Loucy (cell line): ENCODE results near the gene CECR2.

Experiments
- H2AFZ ChIP-seq: fragments of 200-600 bp; sonication (generic); 2 replicates; pipeline ENCODE4 v1.6.0; 2016; ENCODE audit warnings: antibody characterized with exemption, mild to moderate bottlenecking, low read length, moderate library complexity
- H3F3A ChIP-seq: fragments of 200-600 bp; 2 replicates; pipeline ENCODE4 v1.6.0; 2016; ENCODE audit warnings: antibody characterized with exemption, low read depth, mild to moderate bottlenecking
- H3K27me3 ChIP-seq: fragments of 200-600 bp; sonication (generic); 2 replicates; pipeline ENCODE4 v1.6.1; 2014; ENCODE audit warnings: low read length, mild to moderate bottlenecking; ENCODE audit not compliant: insufficient read depth, poor library complexity, severe bottlenecking
- H3K36me3 ChIP-seq: fragments of 200-600 bp; sonication (generic); 2 replicates; pipeline ENCODE4 v1.6.1; 2016; ENCODE audit warnings: low read length; ENCODE audit not compliant: insufficient read depth
- H3K4me1 ChIP-seq: fragments of 200-600 bp; sonication (generic); 2 replicates; pipeline ENCODE4 v1.5.1; 2014; ENCODE audit warnings: low read length, mild to moderate bottlenecking; ENCODE audit not compliant: insufficient read depth, poor library complexity, severe bottlenecking
- H3K4me2 ChIP-seq: fragments of 200-600 bp; sonication (generic); 2 replicates; pipeline ENCODE4 v1.6.0; 2014; ENCODE audit warnings: antibody characterized with exemption, low read length, low read depth, mild to moderate bottlenecking; ENCODE audit not compliant: poor library complexity, severe bottlenecking
- H3K4me3 ChIP-seq: fragments of 200-600 bp; sonication (generic); 2 replicates; pipeline ENCODE4 v1.5.1; 2014; ENCODE audit warnings: low read length, mild to moderate bottlenecking, mixed read lengths; ENCODE audit not compliant: poor library complexity, severe bottlenecking
- H3K79me2 ChIP-seq: fragments of 200-600 bp; sonication (generic); 2 replicates; pipeline ENCODE4 v1.6.1; 2014; ENCODE audit warnings: low read length; ENCODE audit not compliant: insufficient read depth
- H3K9ac ChIP-seq: fragments of 200-600 bp; sonication (generic); 2 replicates; pipeline ENCODE4 v1.6.0; 2014; ENCODE audit warnings: mild to moderate bottlenecking, low read depth, low read length, moderate library complexity; ENCODE audit not compliant: poor library complexity, severe bottlenecking
- H3K9me2 ChIP-seq: fragments of 200-600 bp; sonication (generic); replicated peaks from 2 replicates; pipeline ENCODE4 v1.6.1; 2016; ENCODE audit warnings: low read depth, low read length, mixed read lengths
- H3K9me3 ChIP-seq: fragments of 200-600 bp; sonication (generic); 2 replicates; pipeline ENCODE4 v1.6.1; 2014; ENCODE audit warnings: mild to moderate bottlenecking, antibody characterized with exemption, low read length, low read depth; ENCODE audit not compliant: insufficient read depth
- H4K20me1 ChIP-seq: fragments of 200-600 bp; sonication (generic); 2 replicates; pipeline ENCODE4 v1.6.0; 2014; ENCODE audit warnings: antibody characterized with exemption, low read length, mild to moderate bottlenecking; ENCODE audit not compliant: insufficient read depth, poor library complexity, severe bottlenecking
- EZH2phosphoT487 ChIP-seq: fragments of 200-600 bp; IDR thresholded peaks from 2 replicates; pipeline ENCODE4 v1.6.1; 2018; ENCODE audit warnings: antibody characterized with exemption, mild to moderate bottlenecking, moderate library complexity, borderline replicate concordance
- TF ChIP-seq, protein P1 (sequence below): fragments of 200-600 bp; sonication (generic); conservative IDR thresholded peaks from 2 replicates; pipeline ENCODE4 v1.5.1; 2014; ENCODE audit warnings: mild to moderate bottlenecking, antibody characterized with exemption, low read length

The CECR2 gene

DNA sequence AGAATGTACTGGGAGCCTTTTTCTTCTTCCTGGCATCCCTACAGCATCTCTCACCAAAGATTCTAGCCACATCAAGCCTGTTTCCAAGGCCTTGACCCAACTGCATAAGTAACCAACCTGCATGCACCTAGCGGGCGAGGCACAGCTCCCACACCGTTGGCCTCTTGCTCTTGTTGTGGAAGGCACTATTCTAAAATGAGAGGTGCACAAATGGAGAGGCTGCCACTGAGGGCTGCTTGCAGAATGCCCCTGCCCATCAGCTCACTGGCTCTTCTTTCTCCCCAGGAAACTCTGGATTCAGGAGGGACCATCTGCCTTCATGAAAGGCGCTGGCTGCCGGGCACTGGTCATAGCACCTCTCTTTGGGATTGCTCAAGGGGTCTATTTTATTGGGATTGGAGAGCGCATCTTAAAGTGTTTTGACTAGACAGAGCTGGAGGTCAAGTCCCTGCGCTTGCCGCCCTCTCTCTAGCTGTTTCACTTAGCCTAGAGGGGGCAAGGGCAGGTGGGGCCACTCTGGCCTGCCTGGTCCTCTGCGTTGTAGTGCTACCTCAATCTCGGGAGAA, 220.6 kb downstream of the CECR2 start:
- Histone ChIP-seq H3K4me3 (no peak overlapping the region), H3K4me2 (no peak overlapping the region), H3K9me2 (no peaks in the 10 kb centered on the region), H4K20me1 (no peaks in the 10 kb centered on the region), H2AFZ (no peak overlapping the region), H3K9me3 (no peaks in the 10 kb centered on the region), H3F3A (no peaks in the 10 kb centered on the region), H3K9ac (no peak overlapping the region), H3K4me1 (no peaks in the 10 kb centered on the region), H3K27me3 (no peaks in the 10 kb centered on the region), H3K36me3 (peaks cover 46% of the 10 kb centered on the region; the same call in 1 of the 2 replicates), H3K79me2 (no peaks in the 10 kb centered on the region)
- no peak for TF ChIP-seq EZH2phosphoT487
- TF ChIP-seq, protein P1, sequence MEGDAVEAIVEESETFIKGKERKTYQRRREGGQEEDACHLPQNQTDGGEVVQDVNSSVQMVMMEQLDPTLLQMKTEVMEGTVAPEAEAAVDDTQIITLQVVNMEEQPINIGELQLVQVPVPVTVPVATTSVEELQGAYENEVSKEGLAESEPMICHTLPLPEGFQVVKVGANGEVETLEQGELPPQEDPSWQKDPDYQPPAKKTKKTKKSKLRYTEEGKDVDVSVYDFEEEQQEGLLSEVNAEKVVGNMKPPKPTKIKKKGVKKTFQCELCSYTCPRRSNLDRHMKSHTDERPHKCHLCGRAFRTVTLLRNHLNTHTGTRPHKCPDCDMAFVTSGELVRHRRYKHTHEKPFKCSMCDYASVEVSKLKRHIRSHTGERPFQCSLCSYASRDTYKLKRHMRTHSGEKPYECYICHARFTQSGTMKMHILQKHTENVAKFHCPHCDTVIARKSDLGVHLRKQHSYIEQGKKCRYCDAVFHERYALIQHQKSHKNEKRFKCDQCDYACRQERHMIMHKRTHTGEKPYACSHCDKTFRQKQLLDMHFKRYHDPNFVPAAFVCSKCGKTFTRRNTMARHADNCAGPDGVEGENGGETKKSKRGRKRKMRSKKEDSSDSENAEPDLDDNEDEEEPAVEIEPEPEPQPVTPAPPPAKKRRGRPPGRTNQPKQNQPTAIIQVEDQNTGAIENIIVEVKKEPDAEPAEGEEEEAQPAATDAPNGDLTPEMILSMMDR: no peak

GRCh38 chr22:17590586-17590985, 221.3 kb downstream of the CECR2 start:
- H3K4me3 ChIP-seq: no peak overlapping the region
- H3K79me2 ChIP-seq: no peaks in the 10 kb centered on the region
- no peaks in the 10 kb centered on the region for H3K9me3 ChIP-seq
- no peaks in the 10 kb centered on the region for H3F3A ChIP-seq
- no peak overlapping the region for H2AFZ ChIP-seq
- H3K4me1 ChIP-seq: no peaks in the 10 kb centered on the region
- H3K36me3 ChIP-seq: peaks cover 52% of the 10 kb centered on the region; the same call in 1 of the 2 replicates
- TF ChIP-seq, protein P1: no peak
- TF ChIP-seq EZH2phosphoT487: no peak
- no peak overlapping the region for H3K9ac ChIP-seq
- H3K9me2 ChIP-seq: no peaks in the 10 kb centered on the region
- no peaks in the 10 kb centered on the region for H3K27me3 ChIP-seq
- no peaks in the 10 kb centered on the region for H4K20me1 ChIP-seq
- H3K4me2 ChIP-seq: no peak overlapping the region

- H4K20me1 ChIP-seq: no peaks in the 10 kb centered on the region
- no peaks in the 10 kb centered on the region for H3F3A ChIP-seq
- no peaks in the 10 kb centered on the region for H3K9me3 ChIP-seq
- no peak overlapping the region for H3K4me2 ChIP-seq
- H3K4me3 ChIP-seq: no peak overlapping the region
- no peak for TF ChIP-seq EZH2phosphoT487
- TF ChIP-seq, protein P1: no peak
- H2AFZ ChIP-seq: no peak overlapping the region
- H3K9ac ChIP-seq: no peak overlapping the region
- no peaks in the 10 kb centered on the region for H3K9me2 ChIP-seq
- no peaks in the 10 kb centered on the region for H3K79me2 ChIP-seq
- H3K4me1 ChIP-seq: no peaks in the 10 kb centered on the region
- H3K27me3 ChIP-seq: no peaks in the 10 kb centered on the region
- peaks cover 64% of the 10 kb centered on the region; the same call in 1 of the 2 replicates for H3K36me3 ChIP-seq
These were observed 222.9 kb downstream of the CECR2 start for GRCh38 chr22:17592201-17592600.
